ENCODE measurements around the gene BMPER. TPM values are rescaled to one million over a fixed set of nuclear protein-coding genes. Genes with fewer than 3 reads are reported as not detected.

The BMPER gene
- total and polyA plus RNA-seq, 2 donors from 2014 or later: 0.60 to 0.80 TPM

GRCh38 chr7:34158368-34159153 lies 253.2 kb downstream of the BMPER start:
- H3K27ac ChIP-seq (ENCODE audit: low read depth in 2 of 2, low read length in 2 of 2): no peak overlapping the region
- H3K9me3 ChIP-seq (ENCODE audit: control insufficient read depth in 2 of 3, insufficient read depth in 1 of 3, low read length in 3 of 3): no peaks in the 10 kb centered on the region
- no peak overlapping the region for H3K4me3 ChIP-seq (ENCODE audit: low read length in 3 of 3)
- peaks cover 0 to 3% (median 0%) of the 10 kb centered on the region in 3 donors for H3K4me1 ChIP-seq (ENCODE audit: control insufficient read depth in 2 of 3, insufficient read depth in 2 of 3, low read depth in 1 of 3, low read length in 3 of 3)
- peak; percentile 7 for TF ChIP-seq CTCF (IDR thresholded peaks at IDR 0.05; ENCODE audit: borderline replicate concordance, extremely low read depth, insufficient read depth)
- no peaks in the 10 kb centered on the region for H3K27me3 ChIP-seq (ENCODE audit: control insufficient read depth, insufficient read depth, low read length)
- H3K36me3 ChIP-seq (ENCODE audit: control insufficient read depth in 2 of 3, insufficient read depth in 3 of 3, low read length in 3 of 3): no peaks in the 10 kb centered on the region
- intact Hi-C loops (cut with DNase I): no loop called here
- no peak for FAIRE-seq
- DNase-seq: peak in 2 of 5 donors; percentile 43 to 71
- H3K9ac ChIP-seq (ENCODE audit: low read length in 3 of 3): no peak overlapping the region

- H3K27me3 ChIP-seq (ENCODE audit: control insufficient read depth, insufficient read depth, low read length): no peaks in the 10 kb centered on the region
- no peak overlapping the region for H3K9ac ChIP-seq (ENCODE audit: low read length in 3 of 3)
- DNase-seq (peak in 1 of 5 donors; percentile 20), FAIRE-seq (no peak)
- no peaks in the 10 kb centered on the region for H3K9me3 ChIP-seq (ENCODE audit: control insufficient read depth in 2 of 3, insufficient read depth in 1 of 3, low read length in 3 of 3)
- H3K27ac ChIP-seq (ENCODE audit: low read depth in 2 of 2, low read length in 2 of 2): no peak overlapping the region
- H3K4me1 ChIP-seq (ENCODE audit: control insufficient read depth in 2 of 3, insufficient read depth in 2 of 3, low read depth in 1 of 3, low read length in 3 of 3): peaks cover 0 to 3% (median 0%) of the 10 kb centered on the region in 3 donors
- TF ChIP-seq CTCF (IDR thresholded peaks at IDR 0.05; ENCODE audit: borderline replicate concordance, extremely low read depth, insufficient read depth): no peak
- H3K4me3 ChIP-seq (ENCODE audit: low read length in 3 of 3): no peak overlapping the region
- no peaks in the 10 kb centered on the region for H3K36me3 ChIP-seq (ENCODE audit: control insufficient read depth in 2 of 3, insufficient read depth in 3 of 3, low read length in 3 of 3)
- intact Hi-C loops (cut with DNase I): no loop called here
Measured at GRCh38 chr7:34160261-34160752, 255.0 kb downstream of the BMPER start.

DNA sequence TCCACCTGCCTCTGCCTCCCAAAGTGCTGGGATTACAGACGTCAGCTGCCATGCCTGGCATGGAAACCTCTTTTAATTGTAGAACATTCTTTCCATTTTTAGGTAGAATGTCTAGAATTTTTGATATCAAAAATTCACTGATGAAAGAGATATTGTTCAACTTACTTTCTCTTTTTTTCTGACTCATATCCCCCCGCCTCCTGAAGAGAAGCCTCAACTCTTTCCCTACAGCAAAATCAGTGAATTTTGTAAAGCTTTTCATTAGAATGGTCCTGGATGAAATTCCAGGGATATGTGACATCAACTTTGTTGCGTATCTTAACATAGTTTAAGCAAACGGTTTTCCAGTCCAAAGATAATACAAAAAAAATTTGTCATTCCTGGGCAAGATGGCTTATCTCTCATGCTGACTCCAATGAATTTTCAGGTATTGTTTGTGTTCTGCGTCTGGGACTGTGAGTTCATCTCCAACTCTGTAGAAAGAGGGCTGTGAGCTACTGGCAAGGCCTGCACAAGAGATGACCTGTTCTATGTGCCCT lies 256.8 kb downstream of the BMPER start:
- TF ChIP-seq CTCF (IDR thresholded peaks at IDR 0.05; ENCODE audit: borderline replicate concordance, extremely low read depth, insufficient read depth): no peak
- Histone ChIP-seq H3K4me1 (ENCODE audit: control insufficient read depth in 2 of 3, insufficient read depth in 2 of 3, low read depth in 1 of 3, low read length in 3 of 3) (peaks cover 0 to 3% (median 0%) of the 10 kb centered on the region in 3 donors), H3K27me3 (ENCODE audit: control insufficient read depth, insufficient read depth, low read length) (no peaks in the 10 kb centered on the region), H3K27ac (ENCODE audit: low read depth in 2 of 2, low read length in 2 of 2) (no peak overlapping the region), H3K36me3 (ENCODE audit: control insufficient read depth in 2 of 3, insufficient read depth in 3 of 3, low read length in 3 of 3) (no peaks in the 10 kb centered on the region), H3K4me3 (ENCODE audit: low read length in 3 of 3) (no peak overlapping the region), H3K9me3 (ENCODE audit: control insufficient read depth in 2 of 3, insufficient read depth in 1 of 3, low read length in 3 of 3) (no peaks in the 10 kb centered on the region), H3K9ac (ENCODE audit: low read length in 3 of 3) (no peak overlapping the region)
- DNase-seq: no peak
- intact Hi-C loops (cut with DNase I): no loop called here
- no peak for FAIRE-seq
